Measurements from ENCODE around the gene JOSD1. TPM values are rescaled to one million over a fixed set of nuclear protein-coding genes. Genes with fewer than 3 reads are reported as not detected.

JOSD1 gene
- total and polyA plus RNA-seq, 9 of the 15 experiments (the other 6 are each of a cell fraction or from before 2014, with no cell fraction given): 8.9 to 39.1 (median 30.4) TPM

DNA sequence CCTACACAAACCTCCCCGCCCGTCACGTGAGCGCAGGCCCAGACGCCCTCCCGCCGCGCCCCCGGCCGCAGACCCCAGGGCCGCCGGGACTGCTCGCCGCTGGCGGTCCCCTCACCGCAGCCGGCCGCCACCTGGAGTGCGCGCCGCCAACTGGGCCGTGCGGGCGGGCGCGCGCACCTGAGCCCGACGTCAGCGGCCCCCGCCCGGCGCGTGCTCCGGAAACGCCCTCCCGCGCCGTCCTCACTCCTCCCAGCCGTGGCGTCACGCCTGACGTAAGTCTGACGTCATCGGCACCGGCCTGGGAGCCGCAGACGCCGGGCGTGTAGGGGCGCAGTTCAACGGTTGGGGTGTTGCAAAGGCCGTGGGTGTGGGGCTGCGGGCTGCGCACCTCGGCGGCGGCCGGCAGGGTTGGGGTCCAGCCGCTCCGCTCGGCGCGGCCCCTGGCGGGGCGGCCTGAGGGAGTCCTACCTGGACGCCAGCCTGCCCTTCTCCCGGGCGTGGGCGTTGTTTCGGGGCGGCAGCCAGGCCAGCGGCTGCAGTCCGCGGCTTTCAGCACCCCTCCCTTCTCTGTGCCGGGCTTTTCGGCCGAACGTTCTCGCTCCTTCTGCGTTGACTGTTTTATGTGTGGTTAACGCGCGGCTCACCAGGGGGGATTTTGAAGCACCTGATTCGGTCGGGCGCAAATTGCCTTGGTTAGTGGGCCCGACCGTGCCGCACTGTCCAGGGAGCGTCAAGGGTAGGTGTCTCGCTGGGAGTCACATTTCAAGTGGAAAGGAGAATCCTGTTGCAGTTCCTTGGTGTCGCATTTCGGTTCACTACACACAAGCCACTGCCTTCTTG is at the start of gene JOSD1 (continued):
- TF ChIP-seq ZNF551 (CRISPR knock-in tag; IDR thresholded peaks at IDR 0.05) (no peak), BACH1 (tag; IDR thresholded peaks at IDR 0.05) (no peak), KDM1A (IDR thresholded peaks at IDR 0.05) (no peak), TGIF2 (CRISPR knock-in tag; IDR thresholded peaks at IDR 0.05) (no peak), EHMT2 (IDR thresholded peaks at IDR 0.05) (no peak), DDX20 (tag; IDR thresholded peaks at IDR 0.05; ENCODE audit: low read depth) (no peak), ZNF561 (CRISPR knock-in tag; conservative IDR thresholded peaks at IDR 0.05) (no peak), BCOR (IDR thresholded peaks at IDR 0.05) (no peak), ZNF197 (CRISPR knock-in tag; IDR thresholded peaks at IDR 0.05; ENCODE audit: low read depth) (no peak), ZNF239 (CRISPR knock-in tag; IDR thresholded peaks at IDR 0.05) (no peak), ZNF232 (CRISPR knock-in tag; IDR thresholded peaks at IDR 0.05) (no peak), SLC30A9 (CRISPR knock-in tag; IDR thresholded peaks at IDR 0.05) (no peak)
- TF ChIP-seq, protein P1, sequence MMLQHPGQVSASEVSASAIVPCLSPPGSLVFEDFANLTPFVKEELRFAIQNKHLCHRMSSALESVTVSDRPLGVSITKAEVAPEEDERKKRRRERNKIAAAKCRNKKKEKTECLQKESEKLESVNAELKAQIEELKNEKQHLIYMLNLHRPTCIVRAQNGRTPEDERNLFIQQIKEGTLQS (IDR thresholded peaks at IDR 0.05): peak; percentile 98
- TF ChIP-seq, protein P1 (CRISPR knock-in tag; conservative IDR thresholded peaks at IDR 0.05): peak; percentile 32; the same call in 1 of the 2 replicates
- TF ChIP-seq, protein P2, sequence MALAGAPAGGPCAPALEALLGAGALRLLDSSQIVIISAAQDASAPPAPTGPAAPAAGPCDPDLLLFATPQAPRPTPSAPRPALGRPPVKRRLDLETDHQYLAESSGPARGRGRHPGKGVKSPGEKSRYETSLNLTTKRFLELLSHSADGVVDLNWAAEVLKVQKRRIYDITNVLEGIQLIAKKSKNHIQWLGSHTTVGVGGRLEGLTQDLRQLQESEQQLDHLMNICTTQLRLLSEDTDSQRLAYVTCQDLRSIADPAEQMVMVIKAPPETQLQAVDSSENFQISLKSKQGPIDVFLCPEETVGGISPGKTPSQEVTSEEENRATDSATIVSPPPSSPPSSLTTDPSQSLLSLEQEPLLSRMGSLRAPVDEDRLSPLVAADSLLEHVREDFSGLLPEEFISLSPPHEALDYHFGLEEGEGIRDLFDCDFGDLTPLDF (CRISPR knock-in tag; IDR thresholded peaks at IDR 0.05): no peak
- TF ChIP-seq, protein P3, sequence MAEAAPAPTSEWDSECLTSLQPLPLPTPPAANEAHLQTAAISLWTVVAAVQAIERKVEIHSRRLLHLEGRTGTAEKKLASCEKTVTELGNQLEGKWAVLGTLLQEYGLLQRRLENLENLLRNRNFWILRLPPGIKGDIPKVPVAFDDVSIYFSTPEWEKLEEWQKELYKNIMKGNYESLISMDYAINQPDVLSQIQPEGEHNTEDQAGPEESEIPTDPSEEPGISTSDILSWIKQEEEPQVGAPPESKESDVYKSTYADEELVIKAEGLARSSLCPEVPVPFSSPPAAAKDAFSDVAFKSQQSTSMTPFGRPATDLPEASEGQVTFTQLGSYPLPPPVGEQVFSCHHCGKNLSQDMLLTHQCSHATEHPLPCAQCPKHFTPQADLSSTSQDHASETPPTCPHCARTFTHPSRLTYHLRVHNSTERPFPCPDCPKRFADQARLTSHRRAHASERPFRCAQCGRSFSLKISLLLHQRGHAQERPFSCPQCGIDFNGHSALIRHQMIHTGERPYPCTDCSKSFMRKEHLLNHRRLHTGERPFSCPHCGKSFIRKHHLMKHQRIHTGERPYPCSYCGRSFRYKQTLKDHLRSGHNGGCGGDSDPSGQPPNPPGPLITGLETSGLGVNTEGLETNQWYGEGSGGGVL (CRISPR knock-in tag; IDR thresholded peaks at IDR 0.05): no peak
- TF ChIP-seq, protein P4, sequence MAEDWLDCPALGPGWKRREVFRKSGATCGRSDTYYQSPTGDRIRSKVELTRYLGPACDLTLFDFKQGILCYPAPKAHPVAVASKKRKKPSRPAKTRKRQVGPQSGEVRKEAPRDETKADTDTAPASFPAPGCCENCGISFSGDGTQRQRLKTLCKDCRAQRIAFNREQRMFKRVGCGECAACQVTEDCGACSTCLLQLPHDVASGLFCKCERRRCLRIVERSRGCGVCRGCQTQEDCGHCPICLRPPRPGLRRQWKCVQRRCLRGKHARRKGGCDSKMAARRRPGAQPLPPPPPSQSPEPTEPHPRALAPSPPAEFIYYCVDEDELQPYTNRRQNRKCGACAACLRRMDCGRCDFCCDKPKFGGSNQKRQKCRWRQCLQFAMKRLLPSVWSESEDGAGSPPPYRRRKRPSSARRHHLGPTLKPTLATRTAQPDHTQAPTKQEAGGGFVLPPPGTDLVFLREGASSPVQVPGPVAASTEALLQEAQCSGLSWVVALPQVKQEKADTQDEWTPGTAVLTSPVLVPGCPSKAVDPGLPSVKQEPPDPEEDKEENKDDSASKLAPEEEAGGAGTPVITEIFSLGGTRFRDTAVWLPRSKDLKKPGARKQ (CRISPR knock-in tag; IDR thresholded peaks at IDR 0.05): no peak
- TF ChIP-seq, protein P5, sequence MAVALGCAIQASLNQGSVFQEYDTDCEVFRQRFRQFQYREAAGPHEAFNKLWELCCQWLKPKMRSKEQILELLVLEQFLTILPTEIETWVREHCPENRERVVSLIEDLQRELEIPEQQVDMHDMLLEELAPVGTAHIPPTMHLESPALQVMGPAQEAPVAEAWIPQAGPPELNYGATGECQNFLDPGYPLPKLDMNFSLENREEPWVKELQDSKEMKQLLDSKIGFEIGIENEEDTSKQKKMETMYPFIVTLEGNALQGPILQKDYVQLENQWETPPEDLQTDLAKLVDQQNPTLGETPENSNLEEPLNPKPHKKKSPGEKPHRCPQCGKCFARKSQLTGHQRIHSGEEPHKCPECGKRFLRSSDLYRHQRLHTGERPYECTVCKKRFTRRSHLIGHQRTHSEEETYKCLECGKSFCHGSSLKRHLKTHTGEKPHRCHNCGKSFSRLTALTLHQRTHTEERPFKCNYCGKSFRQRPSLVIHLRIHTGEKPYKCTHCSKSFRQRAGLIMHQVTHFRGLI (CRISPR knock-in tag; IDR thresholded peaks at IDR 0.05): no peak

Data from K562 (cell line).